K562 (cell line): ENCODE results near the gene RASGRP2. TPM values are rescaled to one million over a fixed set of nuclear protein-coding genes. Genes with fewer than 3 reads are reported as not detected.
A peak's percentile ranks its signal among the peaks of the same experiment; 100 is the strongest.

Experiments used
- BCLAF1 ChIP-seq, 2 experiments: fragments of 450-650 bp in 1 of 2; IDR thresholded peaks; 2 replicates each; pipeline ENCODE4 v1.6.1; 2011 to 2017; ENCODE audit warnings: low read depth in 2 of 2, antibody characterized with exemption in 1 of 2, borderline replicate concordance in 1 of 2, low read length in 1 of 2, mild to moderate bottlenecking in 1 of 2, mixed read lengths in 1 of 2; ENCODE audit not compliant: control insufficient read depth in 1 of 2
- CREBBP ChIP-seq: IDR thresholded peaks from one replicate; pipeline ENCODE4 v1.6.1; 2012; ENCODE audit warnings: low read depth, mild to moderate bottlenecking, control low read depth, inconsistent platforms, low read length
- CTBP1 ChIP-seq: fragments of 450-650 bp; IDR thresholded peaks from 2 replicates; pipeline ENCODE4 v1.6.1; 2016; ENCODE audit warnings: borderline replicate concordance
- CXXC5 ChIP-seq: fragments of 250-450 bp; sonication (Bioruptor Pico); IDR thresholded peaks from 2 replicates; pipeline ENCODE4 v1.8.0; 2022; ENCODE audit warnings: inconsistent platforms, mild to moderate bottlenecking, moderate library complexity
- DPF2 ChIP-seq: fragments of 450-650 bp; IDR thresholded peaks from 2 replicates; pipeline ENCODE4 v1.6.1; 2016
- HCFC1 ChIP-seq: IDR thresholded peaks from 2 replicates; pipeline ENCODE4 v1.6.1; 2012; ENCODE audit warnings: low read depth, low read length, improper control_type of control experiment
- HDAC2 ChIP-seq: fragments of 450-650 bp; IDR thresholded peaks from 2 replicates; pipeline ENCODE4 v1.6.1; 2016; ENCODE audit warnings: mild to moderate bottlenecking
- HDAC3 ChIP-seq: fragments of 450-650 bp; IDR thresholded peaks from 2 replicates; pipeline ENCODE4 v1.6.1; 2018; ENCODE audit warnings: borderline replicate concordance, mild to moderate bottlenecking, moderate library complexity; ENCODE audit not compliant: partially characterized antibody
- HDAC6 ChIP-seq: IDR thresholded peaks from 2 replicates; pipeline ENCODE4 v1.6.1; 2012; ENCODE audit warnings: low read depth, mild to moderate bottlenecking, control low read depth, inconsistent platforms, low read length, moderate library complexity
- MYC ChIP-seq, 2 experiments: fragments of 250-450 bp in 1 of 2; sonication (Bioruptor Pico) in 1 of 2; IDR thresholded peaks; 2 replicates each; pipeline versions ENCODE4 v1.5.1 to v1.6.1; 2012 to 2021; ENCODE audit warnings: low read depth in 2 of 2, borderline replicate concordance in 1 of 2, improper control_type of control experiment in 1 of 2, low read length in 1 of 2, mild to moderate bottlenecking in 1 of 2, moderate library complexity in 1 of 2
- NFIC ChIP-seq: fragments of 450-650 bp; IDR thresholded peaks from 2 replicates; pipeline ENCODE4 v1.6.1; 2017; ENCODE audit warnings: mild to moderate bottlenecking, inconsistent platforms
- NFRKB ChIP-seq: fragments of 450-650 bp; IDR thresholded peaks from 2 replicates; pipeline ENCODE4 v1.6.1; 2016; ENCODE audit warnings: low read depth
- NR4A1 ChIP-seq, 2 experiments: fragments of 250-450 bp in 1 of 2; fragments of 450-650 bp in 1 of 2; sonication (Bioruptor Pico) in 1 of 2; IDR thresholded peaks; 2 replicates each; pipeline versions ENCODE4 v1.4.0 to v1.6.1; 2016 to 2020; ENCODE audit warnings: mild to moderate bottlenecking in 2 of 2, missing compliant biosample characterization in 1 of 2, missing genetic modification characterization in 1 of 2, moderate library complexity in 1 of 2
- OTX1 ChIP-seq: fragments of 450-650 bp; formaldehyde crosslinking; IDR thresholded peaks from 2 replicates; pipeline ENCODE4 v1.4.0; 2022; ENCODE audit warnings: mild to moderate bottlenecking
- SMAD3 ChIP-seq: fragments of 450-650 bp; formaldehyde crosslinking; conservative IDR thresholded peaks from 2 replicates; pipeline ENCODE4 v1.4.0; 2020; ENCODE audit warnings: mild to moderate bottlenecking
- SRSF7 ChIP-seq: fragments of 200-400 bp; formaldehyde crosslinking; optimal IDR thresholded peaks from 2 replicates; pipeline ENCODE3; 2017; ENCODE audit warnings: mild to moderate bottlenecking, low read depth, low read length
- ZNF263 ChIP-seq: sonication (generic); formaldehyde crosslinking; IDR thresholded peaks from 2 replicates; pipeline ENCODE4 v1.8.0; 2022; ENCODE audit warnings: mild to moderate bottlenecking, missing genetic modification reagents, borderline replicate concordance
- ZNF280A ChIP-seq: fragments of 450-650 bp; IDR thresholded peaks from 2 replicates; pipeline ENCODE4 v1.6.1; 2018; ENCODE audit warnings: mild to moderate bottlenecking, low read depth; ENCODE audit not compliant: partially characterized antibody
- ZNF551 ChIP-seq: fragments of 250-450 bp; sonication (Bioruptor Pico); IDR thresholded peaks from 2 replicates; pipeline ENCODE4 v1.5.0; 2021; ENCODE audit warnings: mild to moderate bottlenecking, moderate library complexity
- polyA plus RNA-seq, 8 experiments: library from polyadenylated mRNA; depleted of rRNA in 4 of 8; stranded (reverse) in 5 of 8; unstranded in 3 of 8; fragments of >200 nt; fragmentation: Nextera tagmentation in 2 of 8; fragmentation: Illumina TruSeq in 1 of 8; extraction: Ambion mirVana in 2 of 8; extraction: Trizol in 1 of 8; gene quantifications; 2 replicates each; pipeline versions ENCODE4 v1.2.1 to v1.2.3, GENCODE V29; 2011 to 2014; ENCODE audit warnings: inconsistent platforms in 1 of 8, missing spikeins in 1 of 8
- total RNA-seq, 7 experiments: library from RNA; depleted of rRNA in 6 of 7; stranded (reverse); fragments of >200 nt in 6 of 7; fragmentation: Illumina TruSeq in 2 of 7; extraction: Trizol in 2 of 7; gene quantifications; 2 replicates each; pipeline versions ENCODE4 v1.2.1 to v1.2.3, GENCODE V29; 2011 to 2021; ENCODE audit warnings: low replicate concordance in 1 of 7
- TF ChIP-seq, protein P1 (sequence below): fragments of 250-450 bp; sonication (Bioruptor Pico); IDR thresholded peaks from 2 replicates; pipeline ENCODE4 v1.9.0; 2021; ENCODE audit warnings: mild to moderate bottlenecking
- TF ChIP-seq, protein P2 (sequence below): fragments of 250-450 bp; sonication (Bioruptor Pico); IDR thresholded peaks from 2 replicates; pipeline ENCODE4 v1.4.0; 2020; ENCODE audit warnings: mild to moderate bottlenecking, moderate library complexity

The RASGRP2 gene
- total and polyA plus RNA-seq, 9 of the 15 experiments (the other 6 are each of a cell fraction or from before 2014, with no cell fraction given), result 0.87 to 22.7 (median 5.5) TPM

DNA sequence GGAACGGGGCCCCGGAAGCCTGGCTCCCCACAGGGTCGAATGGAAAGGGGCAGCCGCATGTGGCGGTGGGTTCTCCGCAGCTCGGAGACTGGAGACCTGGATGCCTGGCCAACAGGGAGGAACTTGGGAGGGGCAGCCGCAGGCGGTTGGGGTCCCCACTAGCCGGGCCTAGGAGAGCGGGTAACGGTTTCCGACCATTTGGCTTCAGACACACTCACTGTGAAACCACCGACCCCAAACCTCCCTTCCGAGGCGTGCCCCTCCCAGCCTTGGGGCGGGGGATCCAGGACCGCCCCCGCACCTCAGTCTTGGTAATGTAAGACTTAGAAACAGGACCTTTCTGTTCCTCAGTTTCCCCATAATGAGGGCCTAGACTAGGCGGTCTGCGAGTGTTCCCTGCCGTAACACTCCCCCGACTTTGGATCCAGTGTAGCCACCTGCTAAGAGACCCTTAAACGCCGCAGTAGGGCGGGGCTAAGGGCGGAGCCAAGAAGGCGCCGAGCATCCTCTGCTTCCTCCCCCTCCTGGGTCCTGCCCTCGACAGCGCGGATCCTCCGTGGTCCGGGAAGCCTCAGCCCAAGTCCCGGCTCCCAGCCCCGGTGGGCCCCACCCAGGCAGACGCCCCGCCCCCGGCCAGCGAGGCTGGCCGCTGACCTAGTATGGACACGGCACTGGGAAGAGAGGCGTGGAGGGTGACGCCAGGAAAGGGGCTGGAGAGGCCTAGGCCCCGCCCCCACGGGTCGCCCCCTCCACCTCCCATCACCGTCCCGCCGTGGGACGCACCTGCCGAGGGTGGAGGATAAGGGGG, 1.8 kb upstream of the RASGRP2 start (continued):
- TF ChIP-seq CXXC5 (CRISPR knock-in tag) (peak; percentile 58), BCLAF1 (IDR thresholded peaks at IDR 0.05; ENCODE audit: borderline replicate concordance in 1 of 2, control insufficient read depth in 1 of 2, low read depth in 2 of 2, low read length in 1 of 2) (no peak), OTX1 (CRISPR knock-in tag) (no peak), CREBBP (no peak), SRSF7 (no peak), ZNF551 (CRISPR knock-in tag) (no peak), ZNF263 (CRISPR knock-in tag) (peak; percentile 18; the same call in 1 of the 2 replicates), SMAD3 (CRISPR knock-in tag) (no peak), HDAC6 (no peak), HDAC3 (no peak), ZNF280A (no peak), HCFC1 (no peak), NFIC (no peak), DPF2 (no peak), HDAC2 (peak; percentile 41; the same call in 1 of the 2 replicates), NFRKB (no peak), CTBP1 (peak; percentile 84; the same call in 1 of the 2 replicates), NR4A1 (CRISPR knock-in tag; IDR thresholded peaks at IDR 0.05) (no peak), NR4A1 (tag; IDR thresholded peaks at IDR 0.05) (no peak), MYC (IDR thresholded peaks at IDR 0.05; ENCODE audit: low read depth, low read length) (no peak), MYC (CRISPR knock-in tag; IDR thresholded peaks at IDR 0.05; ENCODE audit: borderline replicate concordance, low read depth) (no peak)
- TF ChIP-seq, protein P1, sequence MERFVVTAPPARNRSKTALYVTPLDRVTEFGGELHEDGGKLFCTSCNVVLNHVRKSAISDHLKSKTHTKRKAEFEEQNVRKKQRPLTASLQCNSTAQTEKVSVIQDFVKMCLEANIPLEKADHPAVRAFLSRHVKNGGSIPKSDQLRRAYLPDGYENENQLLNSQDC (CRISPR knock-in tag), result no peak
- TF ChIP-seq, protein P2, sequence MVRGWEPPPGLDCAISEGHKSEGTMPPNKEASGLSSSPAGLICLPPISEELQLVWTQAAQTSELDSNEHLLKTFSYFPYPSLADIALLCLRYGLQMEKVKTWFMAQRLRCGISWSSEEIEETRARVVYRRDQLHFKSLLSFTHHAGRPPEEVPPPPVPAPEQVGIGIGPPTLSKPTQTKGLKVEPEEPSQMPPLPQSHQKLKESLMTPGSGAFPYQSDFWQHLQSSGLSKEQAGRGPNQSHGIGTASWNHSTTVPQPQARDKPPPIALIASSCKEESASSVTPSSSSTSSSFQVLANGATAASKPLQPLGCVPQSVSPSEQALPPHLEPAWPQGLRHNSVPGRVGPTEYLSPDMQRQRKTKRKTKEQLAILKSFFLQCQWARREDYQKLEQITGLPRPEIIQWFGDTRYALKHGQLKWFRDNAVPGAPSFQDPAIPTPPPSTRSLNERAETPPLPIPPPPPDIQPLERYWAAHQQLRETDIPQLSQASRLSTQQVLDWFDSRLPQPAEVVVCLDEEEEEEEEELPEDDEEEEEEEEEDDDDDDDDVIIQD (CRISPR knock-in tag), result no peak
